ENCODE results near the gene TBX4.
"Not testable (repeated sequence)": the region's sequence is repeated elsewhere in the genome, so short reads cannot be mapped to it uniquely, and the experiment has no call there.

Gene TBX4

DNA sequence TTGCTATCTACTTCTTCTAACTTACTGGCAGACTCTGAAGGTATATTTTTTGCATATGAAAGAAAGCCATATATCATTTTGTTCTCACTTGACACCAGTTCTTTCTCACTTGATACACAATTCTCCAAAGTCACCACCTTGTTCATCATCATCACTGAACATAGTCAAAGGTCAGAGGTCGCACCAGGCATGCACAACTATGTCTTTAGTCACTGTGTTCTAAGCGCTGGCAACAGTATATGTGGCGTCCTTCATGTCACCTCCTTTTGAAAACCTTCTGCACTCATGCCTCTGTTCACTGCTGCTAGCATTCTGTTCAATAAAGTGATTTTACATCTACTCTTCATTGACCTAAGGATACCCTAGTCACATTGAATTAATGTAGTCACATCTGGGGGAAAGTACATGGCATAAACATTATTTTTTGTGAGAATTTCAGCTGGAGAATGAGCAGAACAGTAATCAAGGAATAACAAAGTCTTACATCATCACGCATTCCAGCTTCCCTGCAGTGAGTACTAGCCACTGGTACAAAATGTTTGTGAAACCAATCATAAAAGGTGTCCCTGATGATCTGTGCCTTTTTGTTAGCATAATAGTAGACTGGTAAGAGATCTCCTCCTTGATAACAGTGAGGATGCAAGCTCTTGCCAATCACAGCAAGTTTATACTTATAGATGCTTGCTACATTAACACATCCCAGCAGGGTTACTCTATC lies 20.5 kb upstream of the TBX4 start:
- DNase-seq = no peak

- no peak for DNase-seq
Observed at GRCh38 chr17:61436273-61436672, 15.9 kb upstream of the TBX4 start.

DNA sequence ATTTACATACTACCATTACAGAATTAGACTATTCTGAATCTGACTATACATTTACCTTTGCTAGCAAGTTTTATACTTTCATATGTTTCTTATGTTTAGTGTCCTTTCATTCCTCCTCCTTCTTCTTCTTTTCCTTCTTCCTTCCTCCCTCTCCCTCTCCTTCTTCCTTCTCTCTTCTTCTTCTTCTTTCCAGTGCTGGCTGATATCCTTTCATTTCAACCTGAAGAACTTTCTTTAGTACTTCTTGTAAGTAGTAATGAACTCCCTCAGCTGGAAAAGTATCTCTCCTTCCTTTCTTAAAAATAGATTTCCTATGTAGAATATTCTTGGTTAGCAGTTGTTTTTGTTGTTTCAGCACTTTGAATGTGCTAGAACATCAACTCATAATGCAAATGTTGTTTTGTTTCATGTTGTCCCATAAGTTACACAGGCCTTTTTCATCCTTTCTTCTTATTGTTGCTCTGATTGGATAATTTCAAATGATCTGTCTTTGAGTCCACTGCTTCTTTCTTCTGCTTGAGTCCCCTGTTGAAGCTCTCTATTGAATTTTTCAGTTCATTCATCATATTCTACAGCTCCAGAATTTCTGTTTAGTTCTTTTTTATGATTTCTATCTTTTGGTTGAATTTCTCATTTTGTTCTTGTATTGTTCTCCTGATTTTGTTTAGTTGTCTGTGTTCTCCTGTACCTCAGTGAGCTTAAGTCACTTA lies 15.1 kb upstream of the TBX4 start:
- DNase-seq = no peak

GRCh38 chr17:61440697-61441096 lies 11.5 kb upstream of the TBX4 start:
- DNase-seq = no peak

DNA sequence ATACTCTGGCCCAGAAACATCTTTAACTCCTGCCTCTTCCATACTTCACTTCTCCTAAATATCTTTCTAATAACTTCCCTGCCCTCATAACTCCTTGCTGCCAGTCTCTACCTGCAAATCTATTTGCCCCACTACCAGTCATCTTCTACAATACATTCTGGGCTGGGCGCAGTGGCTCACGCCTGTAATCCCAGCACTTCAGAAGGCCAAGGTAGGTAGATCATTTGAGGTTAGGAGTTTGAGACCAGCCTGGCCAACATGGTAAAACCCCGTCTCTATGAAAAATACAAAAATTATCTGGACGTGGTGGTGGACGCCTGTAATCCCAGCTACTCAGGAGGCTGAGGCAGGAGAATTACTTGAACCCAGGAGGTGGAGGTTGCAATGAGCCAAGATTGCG lies 10.7 kb upstream of the TBX4 start:
- DNase-seq = not testable (repeated sequence)

DNA sequence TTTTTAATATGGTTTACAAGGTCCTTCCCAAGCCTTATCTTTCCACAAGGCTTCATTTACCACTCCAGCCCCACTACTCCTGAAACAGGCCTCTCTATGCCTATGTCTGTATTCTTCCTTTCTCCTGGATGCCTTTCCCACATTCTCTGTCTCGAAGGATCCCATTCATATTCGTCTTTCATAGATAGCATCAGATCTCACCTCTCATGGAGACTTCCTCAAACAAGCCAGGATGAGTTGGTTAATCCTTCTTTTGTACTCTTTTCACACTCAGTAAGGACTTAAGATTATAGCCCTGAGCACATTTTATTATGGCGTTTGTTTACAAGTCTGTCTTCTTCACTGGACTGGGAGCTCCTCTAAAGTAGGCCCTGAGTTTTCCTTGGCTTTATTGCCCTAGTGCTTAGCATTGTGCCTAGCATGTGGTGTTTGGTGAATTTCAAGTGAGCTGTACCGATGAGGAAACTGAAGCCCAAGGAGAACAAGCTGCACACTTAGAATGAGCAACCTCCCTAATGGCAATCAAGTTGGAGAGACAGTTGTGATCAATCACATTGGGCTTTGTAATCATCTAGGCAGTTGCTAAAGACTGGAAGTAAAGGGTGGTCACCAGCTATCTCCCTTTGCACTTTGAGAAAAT lies 10.0 kb upstream of the TBX4 start:
- no peak for DNase-seq

GRCh38 chr17:61442878-61443474 lies 9.2 kb upstream of the TBX4 start:
- no peak for DNase-seq

- no peak for DNase-seq
Observed at GRCh38 chr17:61443475-61443882, 8.7 kb upstream of the TBX4 start.

DNA sequence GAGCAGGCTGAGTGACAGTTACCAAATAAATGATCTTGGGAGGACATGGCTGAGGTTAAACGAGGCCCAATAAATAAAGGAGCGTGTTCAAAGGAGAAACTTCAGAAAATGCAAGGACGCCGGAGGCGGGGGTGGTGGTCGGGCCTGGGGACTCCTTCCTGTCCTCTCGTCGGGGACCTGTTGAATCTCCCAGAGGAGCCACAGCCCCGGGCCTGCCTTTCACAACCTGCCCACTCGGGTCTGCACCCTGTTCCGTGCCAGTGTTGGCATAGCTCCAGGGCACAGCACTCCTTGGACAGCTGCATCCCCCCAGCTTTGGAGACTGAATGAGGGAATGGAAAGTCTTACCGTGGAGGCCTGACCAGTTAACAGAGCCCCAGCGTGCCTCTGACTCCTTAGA lies 8.1 kb upstream of the TBX4 start:
- DNase-seq = no peak

DNA sequence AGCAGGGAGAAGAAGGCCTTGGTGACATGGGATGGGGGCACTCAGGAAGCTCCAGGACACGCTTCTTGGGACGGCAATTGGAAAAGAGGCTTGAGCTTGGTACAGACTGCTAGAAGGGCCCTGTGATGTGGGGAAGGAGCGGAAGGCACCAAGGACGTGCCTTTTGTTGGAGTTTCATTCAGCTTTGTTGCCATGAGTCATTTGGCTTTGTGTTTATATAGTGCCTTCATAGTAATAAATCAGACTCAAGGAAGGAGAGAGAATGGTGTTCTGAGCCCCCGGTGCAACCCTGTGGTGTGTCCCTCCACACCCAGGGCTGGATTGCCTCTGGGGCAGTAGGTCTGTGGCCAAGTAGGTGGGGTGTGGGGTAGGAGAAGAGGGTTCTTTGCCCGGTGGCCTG lies 7.4 kb upstream of the TBX4 start:
- DNase-seq = no peak

GRCh38 chr17:61447358-61447757 lies 4.9 kb upstream of the TBX4 start:
- no peak for DNase-seq

DNA sequence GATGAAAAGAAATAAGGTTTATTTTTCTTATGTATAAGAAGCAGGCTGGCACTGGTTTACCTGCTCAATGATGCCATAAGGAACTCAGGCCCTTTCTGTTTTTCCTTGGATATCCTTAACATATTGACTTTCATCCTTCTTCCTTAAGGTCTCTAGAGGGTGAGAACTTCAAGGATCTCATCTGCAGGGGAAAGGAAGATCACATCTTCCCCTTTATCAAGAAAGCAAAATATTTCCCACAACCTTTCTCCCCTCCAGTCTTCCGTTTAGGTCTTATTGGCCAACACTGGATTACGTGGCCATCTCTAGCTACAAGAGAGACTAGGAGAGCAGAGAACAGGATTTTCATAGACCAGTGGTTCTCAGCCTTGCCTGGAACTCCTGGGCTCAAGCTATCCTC lies 4.2 kb upstream of the TBX4 start:
- DNase-seq = no peak

GRCh38 chr17:61449140-61449539 lies 3.1 kb upstream of the TBX4 start:
- not testable (repeated sequence) for DNase-seq

DNA sequence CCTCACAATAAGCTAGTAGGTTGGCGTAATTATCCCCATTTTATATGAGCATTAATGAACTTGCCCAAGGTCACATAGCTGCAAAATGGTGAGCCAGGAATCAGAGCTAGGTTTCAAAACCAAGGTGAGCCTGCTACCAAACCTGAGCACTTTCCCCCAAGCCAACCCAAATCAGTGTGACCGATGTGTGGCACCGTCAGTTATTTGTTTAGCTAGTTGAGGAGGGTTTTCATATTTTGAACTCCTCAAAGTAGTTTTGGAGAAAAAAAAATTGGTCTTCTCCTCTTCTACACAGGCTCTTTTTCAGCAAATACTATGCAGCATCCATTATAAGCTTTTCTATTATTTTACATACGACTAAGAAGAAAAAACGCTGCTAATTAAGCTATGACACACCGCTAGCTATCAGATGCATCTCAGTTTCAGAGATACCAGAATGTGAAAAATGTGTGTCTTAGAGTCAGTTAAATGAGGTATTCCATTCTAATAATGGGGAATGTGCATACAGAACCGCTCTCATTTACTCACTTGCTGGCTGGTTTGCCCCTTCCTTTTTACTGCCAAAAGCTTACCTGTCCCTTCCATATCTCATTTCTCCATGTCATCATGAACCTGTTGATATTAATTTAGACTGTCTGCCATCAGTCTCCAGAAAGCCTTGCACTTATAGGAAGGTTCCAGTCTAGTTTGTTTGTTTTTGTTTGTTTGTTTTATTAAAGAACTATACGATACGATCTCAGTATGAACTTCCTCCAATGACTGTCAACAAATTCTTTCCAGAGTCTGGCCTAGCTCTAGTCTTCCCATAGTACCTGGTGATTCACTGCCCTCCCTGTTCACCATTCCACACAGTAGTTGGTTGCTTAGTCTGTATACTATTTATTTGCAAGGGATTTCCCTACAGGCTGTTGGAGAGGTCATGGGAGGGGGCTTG lies 2.2 kb upstream of the TBX4 start:
- no peak for DNase-seq

- no peak for DNase-seq
Observed at GRCh38 chr17:61450641-61451537, 1.3 kb upstream of the TBX4 start.

DNA sequence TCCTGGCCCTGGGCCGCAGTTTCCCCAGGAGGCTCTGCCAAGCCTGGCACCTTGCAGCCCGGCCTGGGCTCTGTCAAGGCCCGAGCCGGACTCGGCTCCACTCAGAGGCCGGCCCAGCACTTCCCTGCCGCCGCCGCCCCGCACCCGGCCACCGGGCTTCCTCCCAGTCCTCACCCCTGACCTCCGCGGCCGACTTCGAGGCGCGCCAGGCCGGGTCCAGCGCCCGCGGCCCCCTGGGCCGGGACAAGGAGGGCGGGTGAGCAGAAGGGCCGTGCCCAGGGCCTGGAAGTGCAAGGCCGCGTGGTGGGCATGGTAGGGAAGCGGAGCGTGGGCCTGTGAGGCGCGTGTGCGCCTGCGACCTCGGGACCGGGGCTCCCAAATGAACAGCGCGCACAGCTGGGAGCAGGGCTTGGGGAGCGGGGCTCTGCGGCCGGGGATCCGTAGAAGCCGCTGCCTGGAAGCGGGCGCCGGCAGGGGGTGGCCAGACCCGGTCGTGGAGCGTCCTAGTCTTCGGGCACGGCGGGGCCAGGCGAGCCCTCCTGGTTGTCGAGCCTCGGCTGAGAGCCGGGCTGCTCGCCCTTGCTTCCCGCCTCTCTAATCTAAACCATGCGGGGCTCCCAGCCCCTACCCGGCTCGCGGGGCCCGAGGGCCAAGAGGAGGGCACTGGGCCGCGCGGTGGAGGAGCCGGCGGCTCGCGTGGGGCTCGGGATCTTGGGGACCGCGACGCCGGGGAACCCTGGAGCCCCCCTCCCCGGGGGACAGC lies 503 bp upstream of the TBX4 start:
- DNase-seq = no peak

DNA sequence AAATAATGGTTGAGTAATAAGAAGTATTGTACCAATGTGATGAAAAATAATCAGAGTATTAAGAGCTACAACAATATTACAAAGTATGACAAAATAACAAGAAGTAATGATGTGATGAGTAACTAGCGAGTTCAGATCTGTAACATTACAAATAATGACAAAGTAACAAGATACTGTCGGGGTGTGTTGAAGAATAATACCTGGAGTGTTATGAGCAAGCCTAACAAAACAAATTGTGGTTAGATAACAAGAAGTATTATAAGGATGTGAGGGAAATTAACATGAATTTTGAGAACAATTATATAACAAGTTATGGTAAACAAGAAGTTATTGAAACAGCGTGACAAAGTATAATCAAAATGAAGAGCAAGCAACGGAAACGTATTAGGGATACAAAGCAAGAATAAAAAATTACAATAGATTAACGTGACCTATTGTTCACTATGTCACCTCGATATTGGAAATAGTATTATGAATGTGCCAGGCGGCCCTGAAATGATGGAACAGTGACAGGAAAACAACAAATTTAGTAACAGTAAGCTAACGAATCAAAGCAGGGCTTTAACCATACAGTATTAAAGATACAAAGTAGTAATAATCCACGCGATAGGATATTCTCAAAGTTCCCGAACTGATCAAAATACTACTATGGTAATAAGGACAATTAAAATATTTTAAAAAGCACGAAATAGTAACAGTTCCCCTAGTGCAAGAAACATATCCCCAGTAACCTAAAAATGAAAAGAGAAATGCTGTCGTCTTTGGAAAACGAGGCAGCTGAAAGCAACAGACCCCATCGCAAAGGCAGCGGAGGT lies 1.6 kb downstream of the TBX4 start:
- DNase-seq = no peak

DNA sequence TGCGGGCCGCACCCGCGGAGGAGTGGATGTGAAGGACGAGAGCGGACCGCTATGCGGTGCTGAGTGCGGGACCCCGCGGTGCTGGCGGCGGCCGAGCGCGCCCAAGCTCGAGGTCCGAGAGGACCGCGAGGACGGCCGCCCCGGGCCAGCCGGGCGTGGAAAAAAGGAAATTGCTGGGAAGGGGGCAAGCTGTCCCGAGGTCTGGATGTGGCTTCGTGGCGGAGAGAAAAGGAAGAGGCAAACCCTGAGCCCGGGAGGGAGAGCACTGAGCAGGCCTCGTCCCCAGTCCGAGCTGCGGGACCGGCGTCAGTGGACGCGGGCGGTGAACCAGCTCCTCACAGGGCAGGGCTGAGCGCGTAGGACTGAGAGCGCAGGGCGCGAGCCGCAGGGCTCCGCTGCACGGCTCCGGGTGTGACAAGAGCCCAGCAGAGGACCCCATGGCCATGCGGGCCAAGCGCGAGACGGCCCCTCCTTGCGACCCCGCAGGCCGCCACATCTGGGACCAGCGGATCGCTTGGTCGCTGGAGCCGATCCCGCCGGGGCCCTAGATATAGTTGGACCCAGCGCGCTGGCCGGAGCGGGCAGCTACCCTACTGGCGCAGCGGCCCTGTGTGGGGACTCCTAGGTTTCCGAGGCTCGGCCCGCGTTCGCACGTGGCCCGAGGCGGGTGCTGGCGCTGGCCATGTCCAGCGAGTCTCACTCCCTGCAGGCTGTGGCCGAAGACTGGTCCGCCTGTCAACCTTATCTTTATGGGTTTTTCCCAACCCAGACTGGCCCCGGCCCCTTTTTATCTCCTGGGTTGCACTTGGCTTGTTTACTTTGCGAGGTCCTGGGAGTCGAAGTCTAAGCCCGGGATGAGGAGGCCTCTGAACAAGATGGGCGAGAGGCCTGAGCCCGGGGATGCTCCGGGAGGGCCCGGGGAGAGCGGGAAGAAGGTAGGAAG lies 2.4 kb downstream of the TBX4 start:
- no peak for DNase-seq
